ENCODE results near the gene OPRL1.

The OPRL1 gene

DNA sequence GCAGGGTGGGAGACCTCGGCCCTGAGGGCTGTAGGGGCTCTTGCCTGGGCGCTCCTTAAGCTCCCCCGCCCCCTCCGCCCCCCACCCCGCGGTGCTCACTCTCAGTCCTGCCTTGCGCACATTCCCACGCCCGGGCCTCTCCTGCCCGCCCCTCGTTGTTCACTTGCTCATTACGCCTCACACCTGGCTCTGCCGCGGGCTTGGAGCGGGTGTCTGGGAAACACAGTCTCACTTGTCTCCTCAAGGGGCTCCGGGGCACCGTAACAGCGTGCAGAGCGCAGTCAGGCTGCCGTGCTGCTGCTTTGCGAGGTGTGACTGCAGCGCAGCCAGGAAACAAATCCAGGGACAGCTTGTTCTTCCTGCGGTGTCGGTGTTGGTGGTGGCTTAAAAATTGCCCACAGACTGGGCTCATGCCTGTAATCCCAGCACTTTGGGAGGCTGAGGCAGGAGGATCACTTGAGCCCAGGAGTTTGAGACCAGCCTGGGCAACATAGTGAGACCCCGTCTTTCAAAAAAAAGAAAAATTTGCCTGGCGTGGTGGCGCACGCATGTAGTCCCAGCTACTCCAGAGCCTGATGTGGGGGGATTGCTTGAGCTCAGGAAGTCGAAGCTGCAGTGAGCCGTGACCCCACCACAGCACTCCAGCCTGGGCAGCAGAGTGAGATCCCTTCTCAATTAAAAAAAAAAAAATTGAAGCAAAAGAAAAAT, 22.9 kb downstream of the OPRL1 start:
- no peak for DNase-seq (ENCODE audit: low read depth in 2 of 2)

DNA sequence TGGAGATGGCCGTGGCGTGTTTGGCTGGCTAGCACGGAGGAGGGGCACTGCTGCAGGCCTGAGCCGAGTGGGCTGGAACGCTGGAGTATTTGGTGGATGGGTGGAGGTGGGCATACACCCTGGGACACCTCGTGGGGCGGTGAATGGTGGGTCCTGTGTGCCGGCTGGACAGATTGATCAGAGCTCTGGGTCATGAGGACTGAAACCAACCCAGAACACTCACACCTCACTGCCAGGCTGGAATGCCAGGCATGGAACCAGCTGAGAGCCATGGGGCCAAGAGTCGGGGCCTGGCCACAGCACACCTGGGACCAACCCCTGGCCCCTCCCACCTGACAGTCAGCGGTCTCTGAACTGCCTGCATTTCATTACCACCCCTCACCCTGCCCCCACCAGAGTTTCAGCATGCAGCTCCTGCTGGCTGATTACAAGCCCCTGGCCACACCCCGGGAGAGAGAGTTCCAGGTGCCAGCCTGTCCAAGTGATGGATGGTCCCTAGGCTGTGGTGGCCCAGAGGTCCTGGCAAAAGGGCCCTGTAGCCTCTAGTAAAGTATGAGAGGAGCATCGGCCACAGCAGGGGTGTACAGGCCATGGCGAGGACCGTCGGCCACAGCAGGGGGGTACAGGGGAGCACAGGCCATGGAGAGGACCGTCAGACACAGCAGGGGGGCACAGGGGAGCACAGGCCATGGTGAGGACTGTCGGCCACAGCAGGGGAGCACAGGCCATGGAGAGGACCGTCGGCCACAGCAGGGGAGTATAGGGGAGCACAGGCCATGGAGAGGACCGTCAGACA, 24.2 kb downstream of the OPRL1 start:
- DNase-seq (ENCODE audit: low read depth in 2 of 2): no peak

- no peak for DNase-seq (ENCODE audit: low read depth in 2 of 2)
Measured at GRCh38 chr20:64104667-64105451, 25.0 kb downstream of the OPRL1 start.

- no peak for DNase-seq (ENCODE audit: low read depth in 2 of 2)
Measured at GRCh38 chr20:64105846-64106434, 26.1 kb downstream of the OPRL1 start.

DNA sequence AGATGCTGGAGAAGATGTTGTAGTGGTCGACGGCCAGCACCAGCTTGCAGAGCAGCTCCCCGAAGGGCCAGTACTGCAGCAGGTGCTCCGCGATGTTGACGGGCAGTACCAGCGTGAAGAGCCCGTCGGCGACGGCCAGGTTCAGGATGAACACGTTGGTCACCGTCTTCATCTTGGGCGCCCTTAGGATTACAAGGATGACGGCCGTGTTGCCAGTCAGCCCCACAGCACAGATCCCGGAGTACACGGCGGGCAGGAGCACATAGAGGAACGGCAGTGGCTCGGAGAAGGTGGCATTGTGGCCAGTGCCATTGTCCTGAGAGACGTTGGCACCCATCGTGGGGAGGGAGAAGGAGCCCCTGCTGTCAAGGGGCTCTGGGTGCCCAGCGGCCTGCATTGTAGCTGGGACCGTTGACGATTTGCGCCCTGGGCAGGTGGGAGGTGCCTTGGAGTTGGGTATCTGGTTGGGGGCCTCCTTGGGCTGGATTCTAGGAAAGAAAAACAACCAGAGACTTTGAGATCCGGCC, 26.6 kb downstream of the OPRL1 start:
- no peak for DNase-seq (ENCODE audit: low read depth in 2 of 2)

DNA sequence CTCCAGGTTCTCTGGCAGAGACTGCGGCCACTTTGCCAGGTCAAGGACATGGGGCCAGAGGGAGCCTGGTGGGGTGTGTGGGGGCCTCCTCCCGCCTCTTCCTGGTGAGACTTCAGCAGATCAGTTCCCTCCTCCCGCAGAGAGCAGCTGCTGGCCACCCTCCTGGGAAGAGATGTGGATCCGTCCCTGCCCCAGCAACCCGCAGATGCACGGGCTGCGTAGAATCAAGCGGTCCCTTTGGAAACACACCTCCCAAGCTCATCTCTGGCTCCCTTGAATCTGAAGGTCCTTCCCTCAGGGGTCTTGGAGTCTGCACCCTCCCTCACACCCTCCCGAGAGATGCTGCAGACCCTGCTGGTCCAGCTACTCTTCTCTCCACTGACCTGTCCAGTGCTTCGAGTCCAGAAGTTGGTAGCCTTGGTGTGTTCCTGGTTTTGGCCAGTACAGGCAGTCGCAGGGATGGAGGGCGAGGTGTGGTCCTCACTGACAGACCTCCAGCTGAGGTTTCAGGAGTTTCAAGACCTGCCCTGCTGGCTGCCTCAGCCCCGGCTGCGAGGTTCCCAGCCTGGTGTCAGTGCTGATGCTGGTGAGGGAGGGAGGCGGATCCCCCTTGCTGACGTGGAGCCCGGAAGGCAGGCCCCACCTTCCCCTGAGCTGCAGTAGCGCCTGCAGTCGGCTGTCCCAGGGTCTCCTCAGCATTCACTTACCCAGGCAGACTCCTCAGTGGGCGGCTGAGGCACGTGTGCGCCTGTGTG, 27.3 kb downstream of the OPRL1 start, which contains the start of gene NPBWR2:
NPBWR2 (minus strand) TSS at position 585 of the 755 bp plus-strand sequence. CDS start 734 bp downstream, outside the sequence.
- no peak for DNase-seq (ENCODE audit: low read depth in 2 of 2)

GRCh38 chr20:64107736-64108457, 28.0 kb downstream of the OPRL1 start:
- DNase-seq (ENCODE audit: low read depth in 2 of 2): no peak

GRCh38 chr20:64108731-64109681, 29.1 kb downstream of the OPRL1 start:
- no peak for DNase-seq (ENCODE audit: low read depth in 2 of 2)

DNA sequence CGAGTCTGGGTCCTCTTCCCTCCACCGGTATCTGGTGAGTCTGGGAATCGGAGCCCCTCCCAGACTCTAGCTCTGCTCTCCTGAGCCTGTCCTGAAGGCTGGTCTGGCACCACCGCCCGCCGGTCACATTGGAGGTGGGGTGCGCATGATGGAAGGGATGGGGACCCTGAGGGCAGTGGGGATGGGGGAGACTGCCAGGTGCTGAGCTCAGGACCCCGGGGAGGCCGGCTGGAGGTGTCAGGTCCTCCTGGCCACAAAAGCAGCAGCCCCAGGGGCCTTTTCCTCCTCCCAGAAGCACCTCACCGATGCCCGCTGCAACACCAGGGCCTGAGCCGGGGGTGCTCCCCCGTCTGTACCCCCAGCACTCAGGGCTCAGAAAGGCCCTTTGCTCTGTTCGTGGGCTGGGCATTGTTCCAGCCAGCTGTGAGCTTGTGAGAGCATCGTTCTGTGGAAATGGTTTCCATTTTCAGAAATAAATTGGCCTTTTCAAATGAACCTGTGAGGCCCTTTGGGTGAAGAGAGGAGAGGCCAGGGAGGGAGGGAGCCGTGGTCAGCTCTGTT, 30.0 kb downstream of the OPRL1 start:
- no peak for DNase-seq (ENCODE audit: low read depth in 2 of 2)

GRCh38 chr20:64110411-64111068, 30.7 kb downstream of the OPRL1 start:
- DNase-seq (ENCODE audit: low read depth in 2 of 2): no peak

DNA sequence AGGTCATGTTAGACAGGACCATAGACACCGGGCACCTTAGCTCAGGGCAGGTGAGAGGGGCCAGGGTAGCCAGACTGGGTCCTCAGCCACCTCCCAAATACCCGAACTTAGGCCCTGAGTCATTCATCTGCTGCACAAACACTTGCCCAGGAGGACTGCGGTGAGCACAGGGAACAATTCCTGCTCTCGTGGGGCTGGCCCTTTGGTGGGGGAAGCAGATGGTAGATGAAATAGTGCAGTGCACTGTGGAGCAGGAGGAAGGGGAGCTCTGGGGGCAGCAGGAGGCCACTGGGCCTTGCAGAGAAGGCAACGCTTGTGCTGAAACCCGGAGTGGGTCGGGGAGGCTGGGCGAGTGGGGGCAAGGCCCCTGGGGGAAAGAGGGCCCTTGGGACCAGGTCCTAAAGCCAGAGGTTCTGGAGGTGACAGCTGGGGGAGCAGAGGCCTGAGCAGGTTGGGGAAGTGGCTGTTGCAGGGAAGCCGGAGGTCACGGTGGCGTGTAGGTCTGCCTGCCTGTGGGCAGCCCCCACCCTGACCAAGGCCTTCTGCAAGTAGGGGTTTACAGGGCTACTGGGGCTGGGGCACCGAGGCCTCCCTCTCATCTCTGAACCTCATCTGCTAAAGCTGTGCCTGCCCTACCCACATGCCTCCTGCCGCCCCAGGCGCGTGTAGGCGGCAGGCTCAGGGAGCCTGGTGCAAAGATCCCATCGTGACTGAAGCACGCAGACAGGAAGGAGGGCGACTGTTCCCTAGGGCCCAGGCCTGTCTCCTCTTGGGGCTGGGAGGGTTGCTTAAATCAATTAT, 32.2 kb downstream of the OPRL1 start:
- DNase-seq (ENCODE audit: low read depth in 2 of 2): no peak

- no peak for DNase-seq (ENCODE audit: low read depth in 2 of 2)
Measured at GRCh38 chr20:64112691-64113443, 33.0 kb downstream of the OPRL1 start.

DNA sequence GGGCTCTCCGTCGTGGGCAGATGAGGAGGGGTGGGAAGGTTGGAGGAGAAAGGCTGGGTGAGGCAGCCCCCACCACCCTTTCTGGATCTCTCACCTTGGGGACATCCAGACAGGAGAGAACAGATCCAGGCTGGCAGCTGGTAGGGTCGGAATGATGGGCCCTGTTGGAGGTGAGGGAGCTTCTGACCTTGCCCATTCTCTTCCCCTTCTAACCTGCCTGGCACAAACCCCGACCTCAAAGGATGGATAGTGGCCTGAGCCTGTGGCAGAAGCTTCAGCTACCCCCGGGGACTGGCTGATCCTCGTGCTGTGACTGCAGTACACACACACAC, 33.5 kb downstream of the OPRL1 start:
- no peak for DNase-seq (ENCODE audit: low read depth in 2 of 2)

DNA sequence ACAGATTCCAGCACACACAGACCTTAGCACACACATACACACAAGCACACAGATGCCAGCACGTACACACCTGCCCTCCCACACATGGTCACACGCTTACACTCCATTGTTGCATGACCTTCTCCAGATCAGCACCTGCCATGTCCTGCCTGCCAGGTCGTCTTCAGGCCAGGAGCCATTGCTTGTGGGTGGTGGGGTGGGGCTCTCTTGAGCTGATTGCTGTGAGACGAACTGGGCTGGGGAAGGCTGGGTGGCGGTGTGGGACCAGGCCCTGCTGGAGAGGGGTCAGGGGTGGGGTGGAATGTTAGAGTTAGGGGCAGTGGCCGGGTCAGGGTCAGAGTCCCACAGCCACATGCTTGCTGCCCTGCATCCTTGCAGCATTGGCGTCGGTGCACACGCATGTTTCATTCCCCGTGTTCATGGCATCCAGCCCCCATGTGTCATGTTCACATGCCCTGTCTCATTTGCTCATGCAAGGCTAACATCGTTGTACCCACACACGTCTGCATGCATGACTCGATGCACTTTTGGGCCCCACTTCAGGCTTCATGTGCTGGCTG, 34.0 kb downstream of the OPRL1 start:
- no peak for DNase-seq (ENCODE audit: low read depth in 2 of 2)

DNA sequence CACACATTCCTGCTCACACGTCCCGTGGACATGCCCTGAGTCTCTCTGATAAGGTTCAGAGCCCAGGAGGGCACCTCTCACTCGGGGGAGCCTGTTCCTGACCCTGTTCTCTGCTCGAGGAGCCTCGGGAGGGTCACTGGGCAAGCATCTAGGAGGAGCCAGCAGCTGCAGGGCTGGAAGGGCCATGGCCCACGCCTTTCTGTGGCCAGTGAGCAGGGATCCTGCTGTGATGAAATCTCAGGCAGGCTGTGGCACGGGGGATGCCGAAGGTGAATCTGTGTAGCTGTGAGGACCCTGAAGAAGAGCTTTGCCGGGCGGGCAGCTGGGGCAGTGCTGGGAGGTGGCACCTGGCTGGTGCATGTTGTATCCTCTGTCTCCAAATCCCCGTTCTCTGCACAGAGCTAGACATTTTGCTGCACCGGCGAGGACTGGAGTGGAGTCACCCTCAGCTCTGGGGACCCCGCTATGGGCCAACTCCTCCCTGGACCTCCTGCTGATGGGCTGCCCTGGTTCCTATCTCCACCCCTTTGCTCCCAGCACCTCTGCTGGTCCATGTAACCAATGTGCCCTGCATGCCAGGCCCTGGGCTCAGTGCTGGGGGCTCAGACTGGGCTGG, 34.6 kb downstream of the OPRL1 start:
- DNase-seq (ENCODE audit: low read depth in 2 of 2): no peak

Measured in stimulated activated CD4-positive, alpha-beta T cell treated with anti-CD3 and anti-CD28 coated beads, Interleukin-12 subunit alpha, Interleukin-12 subunit beta, amount 100 ng/mL, for 24 hours (primary cell).